OCI-LY1 (cell line): ENCODE data around the gene CFAP65.

ENCODE experiments used
- CTCF ChIP-seq: fragments of 200-600 bp; sonication (generic), shearing (Covaris generic); IDR thresholded peaks from 2 replicates; pipeline ENCODE4 v1.5.1; 2017; ENCODE audit warnings: mild to moderate bottlenecking, antibody characterized with exemption, low read length, moderate library complexity, mixed read lengths
- EZH2 ChIP-seq: fragments of 200-600 bp; sonication (generic), shearing (Covaris generic); IDR thresholded peaks from 2 replicates; pipeline ENCODE4 v1.8.0; 2017; ENCODE audit warnings: borderline replicate concordance, mixed run types, mild to moderate bottlenecking, antibody characterized with exemption, low read length, moderate library complexity, mixed read lengths

GRCh38 chr2:219027511-219028055 is 13.7 kb downstream of the CFAP65 start:
- TF ChIP-seq CTCF, result no peak
- no peak for TF ChIP-seq EZH2
